Measurements from ENCODE around the gene FGF18. TPM values are rescaled to one million over a fixed set of nuclear protein-coding genes. Genes with fewer than 3 reads are reported as not detected.
"Not testable (repeated sequence)": the region's sequence is repeated elsewhere in the genome, so short reads cannot be mapped to it uniquely, and the experiment has no call there.

The FGF18 gene
- total and polyA plus RNA-seq, 7 donors, result 0.14 to 0.66 (median 0.28) TPM

DNA sequence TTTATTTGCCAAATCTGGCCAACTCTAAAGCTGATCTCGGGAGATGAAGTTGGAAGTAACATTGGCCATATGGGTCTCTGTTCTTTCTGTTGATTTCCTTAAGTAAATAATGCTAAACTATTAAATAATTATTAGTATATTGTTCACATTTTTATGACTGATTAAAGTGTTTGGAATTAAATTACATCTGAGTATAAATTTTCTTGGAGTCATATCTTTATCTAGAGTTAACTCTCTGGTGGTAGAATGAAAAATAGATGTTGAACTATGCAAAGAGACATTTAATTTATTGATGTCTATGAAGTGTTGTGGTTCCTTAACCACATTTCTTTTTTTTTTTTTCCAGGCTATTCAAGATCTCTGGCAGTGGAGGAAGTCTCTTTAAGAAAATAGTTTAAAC lies 9.3 kb upstream of the FGF18 start:
- Histone ChIP-seq H3K4me1 (no peaks in the 10 kb centered on the region), H3K36me3 (ENCODE audit: insufficient read depth in 1 of 2, low read depth in 1 of 2) (peaks cover 18 to 86% of the 10 kb centered on the region in 2 donors), H3K27ac (no peak overlapping the region), H3K9me3 (no peaks in the 10 kb centered on the region), H3K27me3 (ENCODE audit: insufficient read depth in 3 of 3, low read length in 2 of 3) (no peaks in the 10 kb centered on the region), H3K4me3 (no peak overlapping the region)
- no peak for ATAC-seq
- intact Hi-C loops (cut with DNase I), result no loop called here
- 0 to 39% (median 33%) methylated on average over 1 of the region's 1 CpG for WGBS, 3 donors
- TF ChIP-seq, protein P1, sequence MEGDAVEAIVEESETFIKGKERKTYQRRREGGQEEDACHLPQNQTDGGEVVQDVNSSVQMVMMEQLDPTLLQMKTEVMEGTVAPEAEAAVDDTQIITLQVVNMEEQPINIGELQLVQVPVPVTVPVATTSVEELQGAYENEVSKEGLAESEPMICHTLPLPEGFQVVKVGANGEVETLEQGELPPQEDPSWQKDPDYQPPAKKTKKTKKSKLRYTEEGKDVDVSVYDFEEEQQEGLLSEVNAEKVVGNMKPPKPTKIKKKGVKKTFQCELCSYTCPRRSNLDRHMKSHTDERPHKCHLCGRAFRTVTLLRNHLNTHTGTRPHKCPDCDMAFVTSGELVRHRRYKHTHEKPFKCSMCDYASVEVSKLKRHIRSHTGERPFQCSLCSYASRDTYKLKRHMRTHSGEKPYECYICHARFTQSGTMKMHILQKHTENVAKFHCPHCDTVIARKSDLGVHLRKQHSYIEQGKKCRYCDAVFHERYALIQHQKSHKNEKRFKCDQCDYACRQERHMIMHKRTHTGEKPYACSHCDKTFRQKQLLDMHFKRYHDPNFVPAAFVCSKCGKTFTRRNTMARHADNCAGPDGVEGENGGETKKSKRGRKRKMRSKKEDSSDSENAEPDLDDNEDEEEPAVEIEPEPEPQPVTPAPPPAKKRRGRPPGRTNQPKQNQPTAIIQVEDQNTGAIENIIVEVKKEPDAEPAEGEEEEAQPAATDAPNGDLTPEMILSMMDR (IDR thresholded peaks at IDR 0.05), result no peak
- DNase-seq, result no peak

DNA sequence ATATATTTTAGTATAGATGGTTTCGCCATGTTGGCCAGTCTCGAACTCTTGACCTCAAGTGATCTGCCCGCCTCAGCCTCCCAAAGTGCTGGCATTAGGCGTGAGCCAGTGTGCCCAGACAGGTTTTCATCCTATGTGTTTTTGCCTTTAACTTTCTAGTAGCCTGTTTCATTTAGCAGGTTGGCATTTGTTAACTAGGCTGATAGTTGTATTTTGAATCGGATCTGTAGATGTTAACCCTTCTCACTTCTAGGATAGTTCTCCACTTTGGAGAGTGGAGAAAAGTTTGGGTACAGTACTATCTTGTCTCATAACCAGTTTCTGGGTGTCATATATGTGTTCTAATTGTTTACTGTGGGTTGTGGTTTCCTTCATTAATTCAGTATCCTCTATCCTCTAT lies 7.3 kb upstream of the FGF18 start:
- TF ChIP-seq, protein P1 (IDR thresholded peaks at IDR 0.05), result no peak
- Histone ChIP-seq H3K36me3 (ENCODE audit: insufficient read depth in 1 of 2, low read depth in 1 of 2) (peaks cover 15 to 66% of the 10 kb centered on the region in 2 donors), H3K4me3 (no peak overlapping the region), H3K27me3 (ENCODE audit: insufficient read depth in 3 of 3, low read length in 2 of 3) (no peaks in the 10 kb centered on the region), H3K27ac (no peak overlapping the region), H3K4me1 (no peaks in the 10 kb centered on the region), H3K9me3 (no peaks in the 10 kb centered on the region)
- 93 to 96% (median 94%) methylated on average over 5 of the region's 5 CpGs for WGBS, 3 donors
- DNase-seq, result no peak
- no peak for ATAC-seq
- intact Hi-C loops (cut with DNase I), result no loop called here

DNA sequence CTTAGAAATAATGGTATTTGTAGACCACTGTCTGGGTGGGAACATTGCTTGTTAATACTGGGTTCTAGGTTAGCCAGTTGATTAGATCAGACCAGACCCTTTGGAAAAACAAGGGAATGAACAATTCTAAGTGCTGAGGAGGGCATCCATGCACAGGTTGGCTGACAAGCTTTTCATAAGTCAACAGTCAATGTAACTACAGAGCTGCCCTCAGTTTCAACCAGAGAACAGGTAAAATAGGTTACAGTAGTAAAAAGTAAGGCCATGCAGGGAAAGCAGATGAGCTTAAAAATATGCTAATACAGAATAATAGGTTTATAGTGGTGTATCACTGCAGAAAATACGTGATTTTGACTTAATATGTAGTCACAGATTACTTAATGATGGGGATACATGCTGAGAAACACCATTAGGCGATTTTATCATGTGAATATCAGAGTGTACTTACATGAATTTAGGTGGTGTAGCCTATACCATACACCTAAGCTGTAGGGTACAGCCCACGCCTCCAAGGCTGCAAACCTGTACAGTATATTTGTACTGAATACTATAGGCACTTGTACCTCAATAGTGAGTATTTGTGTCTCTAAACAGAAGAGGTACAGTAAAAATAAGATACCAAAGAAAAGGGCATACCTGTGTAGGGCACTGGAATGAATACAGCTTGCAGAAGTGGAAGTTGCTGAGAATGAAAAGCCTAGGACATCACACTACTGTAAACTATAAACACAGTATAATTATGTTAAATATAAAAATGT lies 6.1 kb upstream of the FGF18 start:
- no peak for ATAC-seq
- TF ChIP-seq, protein P1 (IDR thresholded peaks at IDR 0.05), result no peak
- Histone ChIP-seq H3K9me3 (no peaks in the 10 kb centered on the region), H3K4me3 (no peak overlapping the region), H3K27ac (no peak overlapping the region), H3K27me3 (ENCODE audit: insufficient read depth in 3 of 3, low read length in 2 of 3) (no peaks in the 10 kb centered on the region), H3K4me1 (no peaks in the 10 kb centered on the region), H3K36me3 (ENCODE audit: insufficient read depth in 1 of 2, low read depth in 1 of 2) (peaks cover 9 to 55% of the 10 kb centered on the region in 2 donors)
- 93 to 100% (median 98%) methylated on average over 3 of the region's 3 CpGs for WGBS, 3 donors
- no peak for DNase-seq
- intact Hi-C loops (cut with DNase I), result no loop called here

DNA sequence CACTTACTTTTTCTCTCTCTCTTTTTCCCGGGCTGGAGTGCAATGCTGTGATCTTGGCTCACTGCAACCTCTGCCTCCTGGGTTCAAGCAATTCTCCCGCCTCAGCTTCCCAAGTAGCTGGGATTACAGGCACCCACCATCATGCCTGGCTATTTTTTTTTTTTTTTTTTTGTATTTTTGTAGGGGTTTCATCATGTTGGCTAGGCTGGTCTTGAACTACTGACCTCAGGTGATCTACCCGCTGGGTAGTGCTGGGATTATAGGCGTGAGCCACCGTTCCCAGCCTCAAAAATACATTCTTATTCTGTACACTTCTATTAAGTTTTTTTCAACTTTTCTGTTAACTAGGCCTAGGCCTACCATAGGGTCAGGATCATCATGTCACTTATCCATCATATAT lies 5.5 kb upstream of the FGF18 start:
- intact Hi-C loops (cut with DNase I), result not testable (repeated sequence)
- 83 to 88% (median 85%) methylated on average over 5 of the region's 5 CpGs for WGBS, 3 donors

DNA sequence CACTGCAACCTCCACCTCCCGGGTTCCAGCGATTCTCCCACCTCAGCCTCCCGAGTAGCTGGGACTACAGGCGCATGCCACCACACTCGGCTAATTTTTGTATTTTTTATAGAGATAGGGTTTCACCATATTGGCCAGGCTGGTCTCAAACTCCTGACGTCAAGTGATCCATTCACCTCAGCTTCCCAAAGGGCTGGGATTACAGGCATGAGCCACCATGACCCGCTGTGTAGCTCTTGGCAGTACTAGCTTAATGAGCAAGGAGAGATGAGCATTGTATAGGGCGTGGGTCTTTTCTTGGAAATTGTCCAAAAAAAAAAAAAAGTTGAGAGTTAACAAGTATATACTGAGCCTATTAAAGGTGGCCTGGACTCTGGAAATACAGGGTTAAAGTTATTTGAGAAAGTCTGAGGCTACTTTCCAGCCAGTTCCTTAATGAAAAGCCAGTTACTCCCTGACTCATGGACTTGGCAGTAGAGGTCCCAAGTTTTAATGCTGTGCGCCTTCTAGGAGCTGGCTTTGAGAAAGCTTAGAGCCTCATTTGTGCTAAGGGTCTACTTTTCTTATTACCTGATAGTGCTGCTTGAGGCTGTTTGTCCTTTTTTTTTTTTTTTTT lies 4.2 kb upstream of the FGF18 start:
- Histone ChIP-seq H3K4me1 (peaks cover 8% of the 10 kb centered on the region), H3K9me3 (no peaks in the 10 kb centered on the region), H3K27ac (no peak overlapping the region), H3K27me3 (ENCODE audit: insufficient read depth in 3 of 3, low read length in 2 of 3) (peaks cover 0 to 15% (median 0%) of the 10 kb centered on the region in 3 donors), H3K36me3 (ENCODE audit: insufficient read depth in 1 of 2, low read depth in 1 of 2) (peaks cover 9 to 36% of the 10 kb centered on the region in 2 donors), H3K4me3 (no peak overlapping the region)
- DNase-seq (no peak), ATAC-seq (peak in 3 of 4 donors; percentile 20 to 38 (median 23))
- intact Hi-C loops (cut with DNase I), result no loop called here
- TF ChIP-seq, protein P1 (IDR thresholded peaks at IDR 0.05), result no peak
- 70 to 79% (median 76%) methylated on average over 9 of the region's 9 CpGs for WGBS, 3 donors

More for the DNA sequence above, 5.5 kb upstream of the FGF18 start:
- not testable (repeated sequence) for H3K27me3 ChIP-seq (ENCODE audit: insufficient read depth in 3 of 3, low read length in 2 of 3); H3K27ac ChIP-seq; ATAC-seq; H3K9me3 ChIP-seq; DNase-seq; H3K4me1 ChIP-seq; H3K4me3 ChIP-seq
- H3K36me3 ChIP-seq (ENCODE audit: insufficient read depth in 1 of 2, low read depth in 1 of 2), result peaks cover 9 to 48% of the 10 kb centered on the region in 2 donors

Data from psoas muscle (tissue), 8 donors.